A549 (cell line): ENCODE results near the gene LTB. TPM values are rescaled to one million over a fixed set of nuclear protein-coding genes. Genes with fewer than 3 reads are reported as not detected.

Experiments used
- ATAC-seq, 2 experiments: fragments of 200-7000 bp in 1 of 2; fragments of >200 bp in 1 of 2; cut with Nextera tagmentation in 1 of 2; cut with Tn5 transposase in 1 of 2; 3 replicates each; pipeline versions ENCODE4 v1.8.0 to v1.9.1; 2018 to 2020; ENCODE audit warnings: mild to moderate bottlenecking in 1 of 2, moderate library complexity in 1 of 2
- CTCF ChIA-PET: fragments of 300-600 bp; sonication (Branson Sonifier 250); formaldehyde crosslinking; extraction: SDS; loops from one replicate; lab custom pipeline; 2021; ENCODE audit warnings: antibody characterized with exemption, inconsistent platforms; lab: Yijun Ruan, JAX
- POLR2A ChIA-PET: fragments of 350-600 bp; formaldehyde crosslinking; extraction: SDS; loops from one replicate; lab custom pipeline; 2021; ENCODE audit warnings: antibody characterized with exemption, inconsistent platforms; lab: Yijun Ruan, JAX
- DNase-seq, 2 experiments: peaks; one replicate each; pipeline versions ENCODE4 v3.0.0 to v3.0.0-alpha.2; 2011 to 2016; ENCODE audit warnings: low read depth in 1 of 2, low spot score in 1 of 2
- FAIRE-seq: peaks from 2 replicates; lab custom pipeline; 2011; peaks lifted over from hg19 to GRCh38; lab: Jason Lieb, UNC
- H3K27ac ChIP-seq, 2 experiments: fragments of >200 bp; sonication (Bioruptor Twin); formaldehyde crosslinking; 3 replicates each; pipeline ENCODE4 v1.5.1; 2016 to 2017
- H3K4me1 ChIP-seq: fragments of >200 bp; sonication (Bioruptor Twin); formaldehyde crosslinking; 3 replicates; pipeline ENCODE4 v1.6.1; 2016
- H3K4me2 ChIP-seq: fragments of >200 bp; sonication (Bioruptor Twin); formaldehyde crosslinking; 3 replicates; pipeline ENCODE4 v1.6.1; 2016
- H3K4me3 ChIP-seq: fragments of >200 bp; sonication (Bioruptor Twin); formaldehyde crosslinking; 3 replicates; pipeline ENCODE4 v1.5.1; 2016
- H3K9me3 ChIP-seq: fragments of >200 bp; sonication (Bioruptor Twin); formaldehyde crosslinking; 3 replicates; pipeline ENCODE4 v1.6.1; 2016
- ATOH8 ChIP-seq: fragments of 250-450 bp; sonication (Bioruptor Pico); IDR thresholded peaks from 2 replicates; pipeline ENCODE4 v1.5.0; 2020; ENCODE audit warnings: low read depth, mild to moderate bottlenecking, moderate library complexity
- BCL3 ChIP-seq: fragments of >200 bp; sonication (Bioruptor Twin); formaldehyde crosslinking; IDR thresholded peaks from 3 replicates; pipeline ENCODE4 v1.6.1; 2016
- CBX2 ChIP-seq: fragments of 200-600 bp; sonication (generic); IDR thresholded peaks from 2 replicates; pipeline ENCODE4 v1.6.1; 2016; ENCODE audit warnings: low read depth, mild to moderate bottlenecking, borderline replicate concordance
- CHD4 ChIP-seq: fragments of 200-600 bp; sonication (generic); IDR thresholded peaks from 2 replicates; pipeline ENCODE4 v1.6.1; 2016; ENCODE audit warnings: antibody characterized with exemption, mild to moderate bottlenecking, borderline replicate concordance
- E2F6 ChIP-seq: IDR thresholded peaks from 2 replicates; pipeline ENCODE4 v1.6.1; 2012; ENCODE audit warnings: low read depth, borderline replicate concordance
- ELK1 ChIP-seq: fragments of 150-350 bp; IDR thresholded peaks from 2 replicates; pipeline ENCODE4 v1.6.1; 2014; ENCODE audit warnings: low read depth, mild to moderate bottlenecking, low read length
- ESRRA ChIP-seq: fragments of 150-350 bp; IDR thresholded peaks from 2 replicates; pipeline ENCODE4 v1.6.1; 2014; ENCODE audit warnings: mild to moderate bottlenecking, low read length, borderline replicate concordance
- FOXS1 ChIP-seq: fragments of 250-450 bp; sonication (Bioruptor Pico); IDR thresholded peaks from 2 replicates; pipeline ENCODE4 v1.5.0; 2020; ENCODE audit warnings: mild to moderate bottlenecking, moderate library complexity
- HDAC2 ChIP-seq: fragments of 200-600 bp; sonication (generic); IDR thresholded peaks from 2 replicates; pipeline ENCODE4 v1.6.1; 2016
- HOXA7 ChIP-seq: fragments of 250-450 bp; sonication (Bioruptor Pico); IDR thresholded peaks from 2 replicates; pipeline ENCODE4 v1.5.0; 2020; ENCODE audit warnings: mild to moderate bottlenecking, moderate library complexity
- HOXB5 ChIP-seq: fragments of 250-450 bp; sonication (Bioruptor Pico); IDR thresholded peaks from 2 replicates; pipeline ENCODE4 v1.5.0; 2020; ENCODE audit warnings: mild to moderate bottlenecking, moderate library complexity
- JUN ChIP-seq, 2 experiments: fragments of >200 bp; sonication (Bioruptor Twin); formaldehyde crosslinking; IDR thresholded peaks; 2 replicates in 1 of 2; 3 replicates in 1 of 2; pipeline ENCODE4 v1.6.1; 2016 to 2017
- KDM5A ChIP-seq: fragments of 200-600 bp; sonication (generic); IDR thresholded peaks from 2 replicates; pipeline ENCODE4 v1.6.1; 2016; ENCODE audit warnings: antibody characterized with exemption, mild to moderate bottlenecking
- MAX ChIP-seq: IDR thresholded peaks from 2 replicates; pipeline ENCODE4 v1.6.1; 2012
- MAZ ChIP-seq: fragments of 150-350 bp; IDR thresholded peaks from 2 replicates; pipeline ENCODE4 v1.6.1; 2014; ENCODE audit warnings: antibody characterized with exemption, low read depth, low read length, borderline replicate concordance
- NPAS2 ChIP-seq: fragments of 250-450 bp; sonication (Bioruptor Pico); IDR thresholded peaks from 2 replicates; pipeline ENCODE4 v1.8.0; 2022; ENCODE audit warnings: mild to moderate bottlenecking, moderate library complexity, borderline replicate concordance
- PBX3 ChIP-seq: IDR thresholded peaks from 2 replicates; pipeline ENCODE4 v1.6.1; 2012
- PHF8 ChIP-seq: fragments of 200-600 bp; sonication (generic); IDR thresholded peaks from 2 replicates; pipeline ENCODE4 v1.6.1; 2016; ENCODE audit warnings: low read depth, mild to moderate bottlenecking, antibody characterized with exemption, moderate library complexity, borderline replicate concordance
- POLR2A ChIP-seq: IDR thresholded peaks from 2 replicates; pipeline ENCODE4 v1.6.1; 2012; ENCODE audit warnings: mild to moderate bottlenecking, low read length
- POLR2AphosphoS2 ChIP-seq: conservative IDR thresholded peaks from 2 replicates; pipeline ENCODE4 v1.6.1; 2012; ENCODE audit warnings: low read length, improper control_type of control experiment, inconsistent platforms
- RNF2 ChIP-seq: fragments of 200-600 bp; sonication (generic); IDR thresholded peaks from 2 replicates; pipeline ENCODE4 v1.6.1; 2016; ENCODE audit warnings: low read depth, mild to moderate bottlenecking, antibody characterized with exemption, moderate library complexity, borderline replicate concordance
- SMC3 ChIP-seq: fragments of >200 bp; sonication (Bioruptor Twin); formaldehyde crosslinking; IDR thresholded peaks from 3 replicates; pipeline ENCODE4 v1.6.1; 2018; ENCODE audit warnings: inconsistent platforms
- ZSCAN20 ChIP-seq: fragments of 250-450 bp; sonication (Bioruptor Pico); IDR thresholded peaks from 2 replicates; pipeline ENCODE4 v1.8.0; 2022; ENCODE audit warnings: mild to moderate bottlenecking, moderate library complexity
- WGBS: methylation state at CpG from one replicate; pipeline ENCODE4 v1.1.6; 2017; ENCODE audit errors: missing lambda C conversion rate; 5-methylcytosine and 5-hydroxymethylcytosine counted together
- polyA plus RNA-seq, 4 experiments: library from polyadenylated mRNA; depleted of rRNA in 3 of 4; stranded (reverse); fragments of >200 nt; fragmentation: RNase III in 1 of 4; extraction: RNeasy Plus Mini Kit Qiagen cat#74134 plus additional on column Dnase treatment in 1 of 4; gene quantifications; 2 replicates in 3 of 4; 3 replicates in 1 of 4; pipeline ENCODE4 v1.2.3, GENCODE V29; 2011 to 2017

The LTB gene
- polyA plus RNA-seq, 2 of the 4 experiments (the other 2 are of a cell fraction): 0.14 to 0.26 TPM

- ChIA-PET CTCF (interaction anchor here (1.0 to 15.7 kb wide), 8 partner anchors 9 to 142 kb away, joined by 3 to 331 read pairs (median 5); partner anchors contain the start of genes MICB and NCR3), POLR2A (interaction anchor here (0.9 to 1.8 kb wide), 12 partner anchors 10 to 285 kb away, joined by 3 to 8 read pairs (median 4); partner anchors contain the start of genes BAG6, C6orf47, HSPA1B and PRRC2A)
- Histone ChIP-seq H3K27ac (peak within 1 kb of the TSS; percentile 94 to 96), H3K4me3 (peak within 1 kb of the TSS; percentile 81), H3K9me3 (no peaks in the 10 kb centered on the region), H3K4me1 (peaks cover 28% of the 10 kb centered on the region), H3K4me2 (peak within 1 kb of the TSS; percentile 97)
- 1% methylated on average over 36 of the region's 43 CpGs for WGBS
- peak; percentile 33; the same call in 1 of the 2 replicates for TF ChIP-seq PHF8
- TF ChIP-seq HOXA7 (CRISPR knock-in tag): no peak
- peak; percentile 84 for TF ChIP-seq ESRRA
- no peak for TF ChIP-seq NPAS2
- TF ChIP-seq BCL3: peak; percentile 51; the same call in 2 of the 3 replicates
- TF ChIP-seq MAZ: no peak
- no peak for TF ChIP-seq SMC3
- TF ChIP-seq FOXS1 (CRISPR knock-in tag): 0 out of 2 replicates have a peak, but pooled peaks have one; percentile 29
- peak; percentile 93 for TF ChIP-seq MAX
- peak; percentile 32; the same call in 1 of the 2 replicates for TF ChIP-seq ELK1
- no peak for TF ChIP-seq ZSCAN20 (CRISPR knock-in tag)
- TF ChIP-seq KDM5A: 0 out of 2 replicates have a peak, but pooled peaks have one; percentile 13
- peak; percentile 87 for TF ChIP-seq POLR2A
- TF ChIP-seq HOXB5 (CRISPR knock-in tag): peak; percentile 40; the same call in 1 of the 2 replicates
- TF ChIP-seq HDAC2: no peak
- TF ChIP-seq ATOH8: peak; percentile 27; the same call in 1 of the 2 replicates
- TF ChIP-seq E2F6: peak; percentile 77
- peak; percentile 94 for TF ChIP-seq JUN (IDR thresholded peaks at IDR 0.05)
- no peak for TF ChIP-seq CBX2
- no peak for FAIRE-seq
- DNase-seq: peak; percentile 81 to 97
- ATAC-seq: peak; percentile 79 to 90
Observed at GRCh38 chr6:31541658-31542521, 40.3 kb downstream of the LTB start, which contains the start of gene DDX39B. DDX39B (minus strand) TSS chr6:31542003; CDS start chr6:31540532, 1,471 bp downstream.

- ATAC-seq (peak in 1 of 2 experiments; percentile 9; a peak in 2 of 6 replicates), FAIRE-seq (no peak), DNase-seq (peak; percentile 14 to 40)
- H3K4me3 ChIP-seq: peak overlapping the region; percentile 81
- ChIA-PET POLR2A (interaction anchor here (0.5 to 1.8 kb wide), 12 partner anchors 9 to 286 kb away, joined by 3 to 8 read pairs (median 5); partner anchors contain the start of genes BAG6, C6orf47, HSPA1B and PRRC2A), CTCF (interaction anchor here (1.0 to 15.7 kb wide), 8 partner anchors 9 to 141 kb away, joined by 3 to 331 read pairs (median 5); partner anchors contain the start of genes MICB and NCR3)
- peak overlapping the region; percentile 94 to 96 for H3K27ac ChIP-seq
- TF ChIP-seq PBX3 (no peak), POLR2AphosphoS2 (no peak), KDM5A (0 out of 2 replicates have a peak, but pooled peaks have one; percentile 13), CHD4 (no peak), RNF2 (no peak)
- under 1% methylated on average over 21 of the region's 21 CpGs for WGBS
- H3K4me2 ChIP-seq: peak overlapping the region; percentile 97
- H3K9me3 ChIP-seq: no peaks in the 10 kb centered on the region
- peaks cover 28% of the 10 kb centered on the region for H3K4me1 ChIP-seq
Observed at GRCh38 chr6:31541059-31541657, 41.1 kb downstream of the LTB start.
